KMS-11 (cell line): ENCODE measurements around the gene VENTX.

ENCODE experiments used
- H2AFZ ChIP-seq: fragments of 200-600 bp; sonication (generic); 2 replicates; pipeline ENCODE4 v1.6.1; 2016; ENCODE audit warnings: antibody characterized with exemption, mixed run types, low read depth
- H3K27ac ChIP-seq: fragments of 200-600 bp; sonication (generic); 2 replicates; pipeline ENCODE4 v1.6.1; 2016; ENCODE audit warnings: mild to moderate bottlenecking, mixed run types
- H3K27me3 ChIP-seq: fragments of 200-600 bp; sonication (generic); 2 replicates; pipeline ENCODE4 v1.6.1; 2017; ENCODE audit warnings: mild to moderate bottlenecking, low read depth, mixed run types, moderate library complexity; ENCODE audit not compliant: insufficient read depth
- H3K36me3 ChIP-seq: fragments of 200-600 bp; sonication (generic); 2 replicates; pipeline ENCODE4 v1.6.1; 2017; ENCODE audit warnings: mild to moderate bottlenecking, mixed run types; ENCODE audit not compliant: insufficient read depth
- H3K4me1 ChIP-seq: fragments of 200-600 bp; sonication (generic); 2 replicates; pipeline ENCODE4 v1.6.1; 2016; ENCODE audit warnings: mild to moderate bottlenecking, low read depth, mixed run types; ENCODE audit not compliant: poor library complexity, severe bottlenecking
- H3K4me2 ChIP-seq: fragments of 200-600 bp; sonication (generic); 2 replicates; pipeline ENCODE4 v1.7.0; 2016; ENCODE audit warnings: mild to moderate bottlenecking, mixed run types
- H3K4me3 ChIP-seq: fragments of 200-600 bp; sonication (generic); IDR thresholded peaks from 2 replicates; pipeline ENCODE4 v1.6.1; 2017; ENCODE audit warnings: low read depth, low read length, mixed read lengths; ENCODE audit not compliant: insufficient read depth
- H3K79me2 ChIP-seq: fragments of 200-600 bp; sonication (generic); 2 replicates; pipeline ENCODE4 v1.6.1; 2016; ENCODE audit warnings: low read depth, mixed run types; ENCODE audit not compliant: insufficient read depth
- H3K9ac ChIP-seq: fragments of 200-600 bp; sonication (generic); 2 replicates; pipeline ENCODE4 v1.6.1; 2016; ENCODE audit warnings: mild to moderate bottlenecking, mixed run types
- H4K20me1 ChIP-seq: fragments of 200-600 bp; sonication (generic); 2 replicates; pipeline ENCODE4 v1.6.1; 2016; ENCODE audit warnings: mild to moderate bottlenecking, mixed run types; ENCODE audit not compliant: insufficient read depth
- TF ChIP-seq, protein P1 (sequence below): fragments of 200-600 bp; sonication (generic); conservative IDR thresholded peaks from 2 replicates; pipeline ENCODE4 v1.6.1; 2017; ENCODE audit warnings: low read depth, mild to moderate bottlenecking, antibody characterized with exemption, low read length, moderate library complexity, mixed read lengths

The VENTX gene

DNA sequence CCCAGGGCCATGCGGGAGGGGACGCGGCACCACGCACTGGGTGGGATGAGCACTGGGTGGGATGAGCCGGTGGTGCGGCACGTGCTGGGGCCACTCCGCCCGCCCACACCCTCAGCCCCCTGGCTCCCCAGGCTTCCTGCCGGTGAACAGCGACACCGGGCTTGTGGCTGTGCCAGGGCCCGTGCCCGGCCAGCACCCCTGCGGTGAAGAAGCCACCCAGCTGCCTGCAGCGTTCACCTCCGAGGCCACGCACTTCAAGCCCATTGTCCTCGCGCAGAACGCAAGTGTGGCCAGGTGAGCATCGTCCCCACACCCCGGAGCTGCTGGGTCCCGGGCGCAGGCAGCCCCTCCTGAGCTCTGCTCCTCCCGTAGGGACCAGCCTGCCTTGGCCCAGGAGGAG lies 39.4 kb upstream of the VENTX start:
- Histone ChIP-seq H4K20me1 (no peaks in the 10 kb centered on the region), H3K27ac (no peak overlapping the region), H3K27me3 (peaks cover 39% of the 10 kb centered on the region), H3K36me3 (no peaks in the 10 kb centered on the region), H2AFZ (no peak overlapping the region), H3K4me2 (no peak overlapping the region), H3K4me3 (no peak overlapping the region), H3K9ac (no peak overlapping the region), H3K4me1 (no peaks in the 10 kb centered on the region), H3K79me2 (no peaks in the 10 kb centered on the region)
- TF ChIP-seq, protein P1, sequence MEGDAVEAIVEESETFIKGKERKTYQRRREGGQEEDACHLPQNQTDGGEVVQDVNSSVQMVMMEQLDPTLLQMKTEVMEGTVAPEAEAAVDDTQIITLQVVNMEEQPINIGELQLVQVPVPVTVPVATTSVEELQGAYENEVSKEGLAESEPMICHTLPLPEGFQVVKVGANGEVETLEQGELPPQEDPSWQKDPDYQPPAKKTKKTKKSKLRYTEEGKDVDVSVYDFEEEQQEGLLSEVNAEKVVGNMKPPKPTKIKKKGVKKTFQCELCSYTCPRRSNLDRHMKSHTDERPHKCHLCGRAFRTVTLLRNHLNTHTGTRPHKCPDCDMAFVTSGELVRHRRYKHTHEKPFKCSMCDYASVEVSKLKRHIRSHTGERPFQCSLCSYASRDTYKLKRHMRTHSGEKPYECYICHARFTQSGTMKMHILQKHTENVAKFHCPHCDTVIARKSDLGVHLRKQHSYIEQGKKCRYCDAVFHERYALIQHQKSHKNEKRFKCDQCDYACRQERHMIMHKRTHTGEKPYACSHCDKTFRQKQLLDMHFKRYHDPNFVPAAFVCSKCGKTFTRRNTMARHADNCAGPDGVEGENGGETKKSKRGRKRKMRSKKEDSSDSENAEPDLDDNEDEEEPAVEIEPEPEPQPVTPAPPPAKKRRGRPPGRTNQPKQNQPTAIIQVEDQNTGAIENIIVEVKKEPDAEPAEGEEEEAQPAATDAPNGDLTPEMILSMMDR: no peak

DNA sequence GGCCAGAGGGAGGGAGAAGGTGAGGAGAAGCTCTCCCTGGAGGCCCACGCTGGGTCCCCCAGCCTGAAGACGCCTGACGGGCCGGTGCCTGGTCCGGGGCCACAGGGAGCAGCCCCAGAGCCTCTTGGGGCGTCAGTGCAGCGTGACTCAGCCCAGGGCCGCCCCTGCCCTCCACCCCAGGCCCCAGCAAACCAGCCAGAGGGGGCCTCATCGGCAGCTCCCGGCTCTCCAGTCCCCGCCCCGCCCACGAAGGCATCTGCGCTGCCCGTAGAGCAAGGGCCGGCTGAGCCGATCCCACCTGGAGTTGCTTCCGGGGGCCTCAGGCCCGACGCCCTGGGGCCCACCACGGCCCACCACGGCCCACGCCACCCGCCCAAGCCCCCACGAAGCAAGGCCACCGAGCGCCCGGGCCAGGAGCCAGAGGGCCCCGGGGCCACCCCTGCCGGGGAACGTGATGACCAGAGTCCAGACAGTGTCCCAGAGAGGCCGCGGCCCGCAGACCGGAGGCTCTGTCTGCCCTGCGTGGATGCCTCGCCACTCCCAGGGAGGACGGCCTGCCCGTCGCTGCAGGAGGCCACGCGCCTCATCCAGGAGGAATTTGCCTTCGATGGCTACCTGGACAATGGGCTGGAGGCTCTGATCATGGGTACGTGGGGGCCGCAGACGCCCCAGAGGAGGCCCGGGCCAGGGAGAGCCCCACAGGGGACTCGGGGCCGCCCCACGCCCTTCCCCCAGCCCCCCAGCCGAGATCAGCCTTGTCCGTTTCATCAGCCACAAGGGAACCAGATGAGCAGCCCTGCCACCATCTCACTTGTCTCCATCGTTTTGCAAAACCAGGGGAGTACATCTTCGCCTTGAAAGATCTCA lies 38.8 kb upstream of the VENTX start:
- TF ChIP-seq, protein P1: no peak
- no peaks in the 10 kb centered on the region for H3K79me2 ChIP-seq
- no peaks in the 10 kb centered on the region for H4K20me1 ChIP-seq
- H3K4me3 ChIP-seq: no peak overlapping the region
- H3K4me1 ChIP-seq: no peaks in the 10 kb centered on the region
- H3K9ac ChIP-seq: no peak overlapping the region
- H3K36me3 ChIP-seq: no peaks in the 10 kb centered on the region
- H3K27me3 ChIP-seq: peaks cover 39% of the 10 kb centered on the region
- no peak overlapping the region for H3K27ac ChIP-seq
- H3K4me2 ChIP-seq: no peak overlapping the region
- no peak overlapping the region for H2AFZ ChIP-seq

DNA sequence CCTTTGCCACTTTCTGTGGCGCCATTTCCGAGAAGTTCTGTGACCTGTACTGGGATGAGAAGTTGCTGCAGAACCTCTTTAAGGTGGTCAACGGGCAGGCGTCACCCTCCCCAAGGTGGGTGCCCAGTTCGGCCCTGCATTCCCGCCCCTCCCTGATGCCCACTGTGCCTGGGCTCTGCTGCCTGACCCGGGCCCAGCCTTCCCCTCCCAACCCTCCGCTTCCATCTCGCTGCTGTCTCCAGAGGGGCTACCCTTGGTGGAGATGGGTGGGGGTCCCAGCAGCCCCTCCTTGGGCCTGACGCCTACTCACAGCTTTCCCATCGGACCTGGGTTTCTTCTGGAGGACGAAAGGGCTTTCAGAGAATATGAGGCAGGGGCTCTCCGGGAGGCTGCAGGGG lies 38.2 kb upstream of the VENTX start:
- no peaks in the 10 kb centered on the region for H3K79me2 ChIP-seq
- H3K27me3 ChIP-seq: peaks cover 41% of the 10 kb centered on the region
- TF ChIP-seq, protein P1: no peak
- H3K4me3 ChIP-seq: no peak overlapping the region
- no peaks in the 10 kb centered on the region for H4K20me1 ChIP-seq
- no peak overlapping the region for H3K9ac ChIP-seq
- H3K36me3 ChIP-seq: no peaks in the 10 kb centered on the region
- no peaks in the 10 kb centered on the region for H3K4me1 ChIP-seq
- H3K27ac ChIP-seq: no peak overlapping the region
- no peak overlapping the region for H3K4me2 ChIP-seq
- no peak overlapping the region for H2AFZ ChIP-seq

DNA sequence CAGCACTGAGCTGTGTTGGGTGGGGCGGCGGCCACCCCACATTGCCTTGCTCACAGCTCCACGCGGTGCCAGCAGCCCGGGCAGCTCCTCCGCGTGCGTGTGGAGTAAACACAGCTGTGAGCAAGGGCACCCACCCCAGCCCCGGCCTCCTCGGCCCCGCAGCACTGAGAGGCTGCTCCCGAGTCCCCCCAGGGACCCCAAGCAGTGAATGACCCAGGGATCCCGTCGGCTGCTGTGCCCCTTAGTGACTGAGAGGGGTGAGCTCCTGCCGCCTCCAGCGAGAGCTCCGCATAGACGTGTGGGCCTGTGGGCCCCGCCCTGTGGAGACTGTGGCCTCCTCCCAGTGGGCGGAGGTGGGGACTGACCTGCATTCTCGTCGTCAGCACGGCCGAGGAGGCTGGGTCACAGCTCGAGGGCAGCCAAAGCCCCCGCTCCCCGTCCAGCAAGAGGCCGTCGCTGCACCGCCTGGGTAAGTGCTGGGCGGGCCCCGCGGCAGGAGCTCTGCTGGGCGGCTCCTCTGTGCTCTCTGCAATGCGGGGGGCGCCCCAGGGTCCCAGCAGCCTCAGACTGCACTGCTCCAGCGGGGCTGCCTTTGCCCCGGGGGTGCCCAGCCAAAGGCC lies 37.6 kb upstream of the VENTX start:
- H3K27me3 ChIP-seq: peaks cover 44% of the 10 kb centered on the region
- H3K79me2 ChIP-seq: no peaks in the 10 kb centered on the region
- H3K4me2 ChIP-seq: no peak overlapping the region
- H3K4me3 ChIP-seq: no peak overlapping the region
- H3K4me1 ChIP-seq: no peaks in the 10 kb centered on the region
- no peaks in the 10 kb centered on the region for H4K20me1 ChIP-seq
- no peak overlapping the region for H3K9ac ChIP-seq
- TF ChIP-seq, protein P1: no peak
- no peak overlapping the region for H3K27ac ChIP-seq
- H3K36me3 ChIP-seq: no peaks in the 10 kb centered on the region
- H2AFZ ChIP-seq: no peak overlapping the region
